IPS-15b (cell line): ENCODE measurements around the gene TCF19.
"Not testable (repeated sequence)": the region's sequence is repeated elsewhere in the genome, so short reads cannot be mapped to it uniquely, and the experiment has no call there.

Source experiments
- H3K27me3 ChIP-seq: one replicate; pipeline ENCODE4 v1.6.1; 2013; ENCODE audit warnings: low read length; ENCODE audit not compliant: control insufficient read depth, insufficient read depth
- H3K36me3 ChIP-seq: one replicate; pipeline ENCODE4 v1.6.1; 2013; ENCODE audit warnings: low read length; ENCODE audit not compliant: control insufficient read depth, insufficient read depth
- H3K4me1 ChIP-seq: one replicate; pipeline ENCODE4 v1.6.1; 2013; ENCODE audit warnings: mild to moderate bottlenecking, low read length; ENCODE audit not compliant: control insufficient read depth, insufficient read depth
- H3K4me3 ChIP-seq: one replicate; pipeline ENCODE4 v1.5.1; 2013; ENCODE audit warnings: low read depth, low read length
- H3K9ac ChIP-seq: one replicate; pipeline ENCODE4 v1.6.1; 2013; ENCODE audit warnings: low read depth, mild to moderate bottlenecking, low read length
- H3K9me3 ChIP-seq: one replicate; pipeline ENCODE4 v1.6.1; 2013; ENCODE audit warnings: mild to moderate bottlenecking, low read length; ENCODE audit not compliant: control insufficient read depth, insufficient read depth

The TCF19 gene

DNA sequence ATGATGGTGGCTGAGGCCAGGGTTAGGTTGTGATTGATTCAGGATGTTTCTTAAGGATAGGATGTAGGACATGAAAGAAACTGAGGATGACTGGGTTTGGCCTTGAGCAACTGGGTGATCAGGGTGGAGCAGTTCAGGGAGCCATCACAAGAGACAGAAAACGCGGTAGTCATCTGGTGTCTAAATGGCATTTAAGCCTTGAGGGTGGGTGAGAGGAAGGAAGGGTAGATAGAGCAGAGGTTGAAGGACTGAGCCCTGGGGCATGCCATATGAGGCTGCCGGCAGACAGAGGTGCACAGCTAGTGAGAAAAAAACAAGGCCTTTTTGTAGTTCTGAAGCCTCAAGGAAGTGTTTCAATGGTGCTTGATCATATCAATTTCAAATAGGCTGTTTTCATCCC, 10.2 kb downstream of the TCF19 start:
- Histone ChIP-seq H3K36me3 (peaks cover 27% of the 10 kb centered on the region), H3K9me3 (no peaks in the 10 kb centered on the region), H3K27me3 (no peaks in the 10 kb centered on the region), H3K4me3 (peak overlapping the region; percentile 95), H3K9ac (peak overlapping the region; percentile 96), H3K4me1 (peaks cover 15% of the 10 kb centered on the region)

DNA sequence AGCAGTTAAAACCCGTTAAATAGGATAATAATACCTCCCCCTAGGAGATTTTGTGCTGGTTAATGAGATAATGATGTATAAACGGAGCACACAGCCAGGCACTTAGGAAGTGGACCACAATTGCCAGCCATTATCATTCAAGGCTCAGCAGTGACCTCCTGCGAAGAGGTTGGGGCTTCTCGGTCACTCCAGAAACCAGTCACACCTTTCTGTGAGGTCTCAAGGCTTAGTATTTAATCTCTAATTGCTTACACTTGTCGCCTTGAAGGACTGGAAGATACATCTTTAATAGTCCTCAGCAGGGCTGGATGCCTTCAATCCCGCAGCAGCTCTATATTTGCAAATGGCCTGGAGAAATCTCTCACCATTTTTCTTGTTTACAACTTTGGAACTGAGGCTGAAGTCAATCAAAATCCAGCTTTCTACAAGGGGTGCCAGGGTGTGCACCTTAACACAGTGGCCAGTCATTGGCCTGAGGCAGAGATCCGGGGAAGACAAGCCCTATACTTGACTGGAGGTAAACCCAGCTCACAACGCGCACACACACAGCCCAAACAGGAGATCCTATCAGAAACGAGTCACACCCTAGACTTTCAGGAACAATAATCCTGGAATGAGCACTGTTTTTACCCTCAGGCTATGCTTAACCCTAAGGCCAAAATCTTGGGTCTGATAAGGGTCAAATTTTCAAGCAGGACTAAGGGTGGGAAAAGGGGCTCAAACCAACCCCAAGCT, 10.9 kb downstream of the TCF19 start:
- Histone ChIP-seq H3K9me3 (no peaks in the 10 kb centered on the region), H3K4me3 (peak overlapping the region; percentile 95), H3K9ac (peak overlapping the region; percentile 96), H3K4me1 (peaks cover 22% of the 10 kb centered on the region), H3K27me3 (no peaks in the 10 kb centered on the region), H3K36me3 (peaks cover 24% of the 10 kb centered on the region)

DNA sequence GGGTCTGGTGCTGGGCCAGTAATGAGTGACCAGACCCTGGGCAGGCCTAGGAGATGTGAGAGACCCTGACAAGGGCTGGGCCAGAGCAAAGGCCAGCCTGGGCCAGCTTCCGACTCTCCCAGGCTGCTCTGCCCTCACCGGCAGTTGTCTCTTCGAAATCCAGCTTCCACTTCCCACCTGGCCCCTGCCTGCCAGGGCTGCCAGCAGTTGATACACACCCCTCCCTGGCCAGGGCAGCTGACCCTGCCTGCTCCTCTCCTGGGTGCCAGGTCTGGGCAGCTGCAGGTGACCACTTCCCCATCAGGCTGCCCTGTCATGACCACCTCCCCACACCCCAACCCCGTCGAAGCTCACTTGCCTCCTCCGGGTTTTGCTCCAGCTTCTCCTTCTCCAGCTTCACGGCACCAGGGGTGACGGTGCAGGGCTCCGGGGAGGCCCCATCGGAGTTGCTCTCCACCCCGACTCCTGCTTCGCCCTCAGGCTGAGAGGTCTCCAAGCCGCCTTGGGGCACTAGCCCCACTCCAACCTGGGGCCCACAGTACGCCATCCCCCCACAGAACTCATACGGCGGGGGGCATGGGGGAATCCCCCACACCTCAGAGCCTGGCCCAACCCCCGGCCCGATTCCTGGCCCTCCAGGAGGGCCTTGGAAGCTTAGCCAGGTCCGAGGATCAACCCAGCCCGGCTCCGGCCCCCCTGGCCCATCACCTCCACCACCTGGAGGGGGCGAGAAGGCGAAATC, 11.6 kb downstream of the TCF19 start:
- H3K27me3 ChIP-seq, H3K9me3 ChIP-seq: not testable (repeated sequence)
- Histone ChIP-seq H3K9ac (peak overlapping the region; percentile 96), H3K36me3 (peaks cover 19% of the 10 kb centered on the region), H3K4me3 (peak overlapping the region; percentile 95), H3K4me1 (peaks cover 24% of the 10 kb centered on the region)

DNA sequence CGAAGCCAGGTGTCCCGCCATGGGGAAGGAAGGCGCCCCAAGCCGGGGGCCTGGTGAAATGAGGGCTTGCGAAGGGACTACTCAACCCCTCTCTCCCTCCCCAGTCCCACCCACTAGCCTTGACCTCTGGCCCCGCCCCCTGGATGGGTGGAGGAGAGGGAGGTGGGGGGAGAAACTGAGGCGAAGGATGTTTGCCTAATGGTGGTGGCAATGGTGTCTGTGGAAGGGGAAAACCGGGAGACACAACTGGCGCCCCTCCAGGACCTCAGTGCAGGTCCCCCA, 12.2 kb downstream of the TCF19 start, which contains the start of gene POU5F1:
Gene POU5F1, minus strand, starts transcription at position 83 of the 282 bp plus-strand sequence. Its CDS starts 62 bp downstream, at position 21.
- H3K27me3 ChIP-seq = no peaks in the 10 kb centered on the region
- peak within 1 kb of the TSS; percentile 95 for H3K4me3 ChIP-seq
- peak within 1 kb of the TSS; percentile 96 for H3K9ac ChIP-seq
- no peaks in the 10 kb centered on the region for H3K9me3 ChIP-seq
- H3K36me3 ChIP-seq = peaks cover 14% of the 10 kb centered on the region
- peaks cover 24% of the 10 kb centered on the region for H3K4me1 ChIP-seq

DNA sequence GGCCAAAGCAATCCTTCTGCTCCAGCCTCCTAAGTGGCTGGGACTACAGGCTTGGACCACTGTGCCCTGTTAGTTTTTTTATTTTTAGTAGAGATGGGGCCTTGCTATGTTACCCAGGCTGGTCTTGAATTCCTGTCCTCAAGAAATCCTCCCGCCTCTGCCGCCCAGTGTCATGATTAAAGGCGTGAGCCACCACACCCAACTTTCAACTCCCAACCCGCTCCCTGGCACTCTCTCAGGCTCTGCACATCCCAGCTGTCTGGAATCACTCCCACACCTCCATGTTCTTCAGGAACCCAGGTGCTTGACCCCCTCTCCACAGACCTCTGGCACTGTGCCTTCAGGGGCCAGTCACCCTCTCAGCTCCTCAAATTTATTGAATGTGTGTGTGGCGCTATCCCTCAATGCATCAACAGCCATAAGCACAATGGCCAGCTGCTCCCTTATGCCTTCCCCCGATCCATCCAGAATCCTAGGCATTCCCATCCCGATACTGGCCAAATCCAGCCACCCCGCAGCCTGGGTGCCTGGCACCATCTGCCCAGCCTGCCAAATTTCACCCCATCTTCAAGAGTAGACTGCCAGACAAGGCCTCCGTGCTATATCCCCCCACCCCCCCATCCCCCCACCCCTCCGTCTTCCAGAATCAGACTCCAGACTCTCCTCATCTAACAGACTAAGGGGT, 12.7 kb downstream of the TCF19 start:
- peak overlapping the region; percentile 95 for H3K4me3 ChIP-seq
- no peaks in the 10 kb centered on the region for H3K9me3 ChIP-seq
- no peak overlapping the region for H3K9ac ChIP-seq

DNA sequence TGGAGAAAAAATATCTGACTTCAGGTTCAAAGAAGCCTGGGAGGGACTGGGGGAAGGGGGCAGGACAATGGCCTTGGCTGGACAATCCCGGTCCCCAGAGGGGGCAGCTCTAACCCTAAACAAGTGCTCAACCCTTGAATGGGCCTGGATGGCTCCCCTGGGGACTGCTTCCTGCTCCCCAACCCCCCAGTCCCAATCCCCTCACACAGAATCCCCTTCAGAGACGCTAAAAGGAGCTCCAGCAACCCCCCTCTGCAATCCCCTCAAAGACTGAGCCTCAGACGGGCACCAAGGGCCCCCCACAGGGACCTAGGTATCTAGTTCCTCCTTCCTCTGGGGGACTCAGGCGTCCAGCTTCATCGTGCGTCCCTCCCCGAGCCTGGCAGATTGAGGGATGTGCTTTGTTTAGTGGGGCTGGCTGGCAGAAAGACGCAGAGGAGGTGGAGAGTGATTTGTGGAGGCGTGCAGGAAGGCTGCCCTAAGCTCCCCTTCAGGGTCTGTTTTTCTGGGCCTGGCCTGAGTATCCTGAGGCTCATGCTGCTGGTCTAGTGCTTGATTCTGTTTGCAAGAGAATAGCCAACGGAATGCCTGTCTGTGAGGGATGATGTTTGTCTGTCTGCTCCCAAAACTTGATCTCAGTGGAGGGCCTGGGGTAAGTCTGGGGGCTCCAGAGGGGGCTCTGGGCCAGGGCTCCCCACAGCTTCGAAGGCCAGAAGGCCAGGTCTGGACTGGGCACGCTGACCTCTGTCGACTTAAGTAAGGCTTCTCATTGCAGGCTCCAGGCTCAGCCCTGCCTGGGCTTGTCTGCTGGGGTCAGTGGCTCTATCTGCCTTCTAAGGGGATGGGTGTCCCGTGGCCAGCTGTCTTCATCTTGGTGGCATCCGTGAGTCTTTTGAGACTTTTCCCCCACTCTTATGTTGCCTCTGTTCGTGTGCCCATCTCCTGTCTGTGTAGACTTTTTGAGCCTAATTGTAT, 13.8 kb downstream of the TCF19 start:
- H3K9ac ChIP-seq = peak overlapping the region; percentile 82
- peaks cover 21% of the 10 kb centered on the region for H3K4me1 ChIP-seq
- peak overlapping the region; percentile 62 for H3K4me3 ChIP-seq

More for the DNA sequence above, 12.7 kb downstream of the TCF19 start:
- Histone ChIP-seq H3K27me3 (no peaks in the 10 kb centered on the region), H3K36me3 (peaks cover 12% of the 10 kb centered on the region), H3K4me1 (peaks cover 21% of the 10 kb centered on the region)

DNA sequence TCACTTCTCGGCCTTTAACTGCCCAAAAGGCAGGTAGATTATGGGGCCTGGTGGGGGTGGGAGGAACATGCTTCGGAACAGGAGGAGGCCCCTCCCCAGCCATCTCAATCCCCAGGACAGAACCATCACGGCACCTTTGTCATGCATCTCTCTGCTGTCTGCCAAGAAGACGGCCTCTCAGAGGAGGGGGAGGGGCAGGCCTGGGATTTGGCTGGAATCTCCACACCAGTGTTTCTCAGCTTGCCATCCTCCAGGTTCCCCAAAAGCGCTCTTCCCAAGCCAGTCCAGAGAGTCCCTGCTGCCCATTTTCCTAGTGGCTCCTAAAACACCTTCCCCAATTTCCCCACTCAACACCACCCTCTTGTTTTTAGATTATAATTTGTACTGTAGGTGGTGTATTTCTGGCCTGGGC, 14.6 kb downstream of the TCF19 start:
- peaks cover 21% of the 10 kb centered on the region for H3K4me1 ChIP-seq
- no peaks in the 10 kb centered on the region for H3K27me3 ChIP-seq
- H3K9me3 ChIP-seq = no peaks in the 10 kb centered on the region
- peak overlapping the region; percentile 62 for H3K4me3 ChIP-seq
- H3K36me3 ChIP-seq = peaks cover 12% of the 10 kb centered on the region
- H3K9ac ChIP-seq = peak overlapping the region; percentile 82

More for the DNA sequence above, 13.8 kb downstream of the TCF19 start:
- Histone ChIP-seq H3K36me3 (peaks cover 12% of the 10 kb centered on the region), H3K27me3 (no peaks in the 10 kb centered on the region), H3K9me3 (no peaks in the 10 kb centered on the region)

DNA sequence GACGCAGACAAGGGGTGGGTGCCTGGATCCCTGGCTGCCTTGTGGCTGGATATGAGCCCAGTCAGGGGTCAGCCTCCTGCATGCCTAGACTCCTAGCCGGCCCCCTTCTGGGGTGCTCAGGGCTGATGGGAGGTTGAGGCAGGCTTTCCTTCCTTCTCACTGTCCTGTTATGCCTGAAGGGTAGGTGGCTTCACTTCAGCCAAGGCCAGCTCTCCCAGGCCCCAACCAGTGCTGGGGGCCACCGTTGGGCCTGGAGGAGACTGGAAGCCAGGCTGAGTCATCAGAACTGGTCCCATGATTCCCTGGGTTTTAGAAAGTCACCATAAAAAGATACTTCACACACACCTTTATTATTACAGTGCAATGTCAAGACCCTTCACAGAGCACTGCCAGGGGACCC, 15.0 kb downstream of the TCF19 start:
- no peaks in the 10 kb centered on the region for H3K27me3 ChIP-seq
- peak overlapping the region; percentile 62 for H3K4me3 ChIP-seq
- peaks cover 12% of the 10 kb centered on the region for H3K36me3 ChIP-seq
- H3K9me3 ChIP-seq = no peaks in the 10 kb centered on the region
- peak overlapping the region; percentile 57 for H3K9ac ChIP-seq
- H3K4me1 ChIP-seq = peaks cover 21% of the 10 kb centered on the region

DNA sequence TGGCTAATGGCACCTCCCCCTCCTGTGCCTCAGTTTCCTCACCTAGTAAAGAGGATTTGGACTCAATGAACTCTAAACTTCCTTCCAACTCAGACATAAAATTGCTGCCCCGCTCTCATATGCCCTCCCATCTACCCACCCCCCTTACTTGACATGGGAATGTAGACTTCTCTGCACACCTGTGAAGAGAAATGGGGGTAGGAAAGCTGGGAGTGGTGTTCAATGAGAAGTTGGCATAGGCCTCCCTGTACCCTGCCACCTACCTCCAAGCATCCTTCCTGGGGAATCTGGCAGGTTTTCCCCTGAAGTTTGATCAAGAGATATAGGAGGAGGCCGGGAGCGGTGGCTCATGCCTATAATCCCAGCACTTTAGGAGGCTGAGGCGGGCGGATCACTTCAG, 16.0 kb downstream of the TCF19 start:
- H3K27me3 ChIP-seq = no peaks in the 10 kb centered on the region
- H3K4me3 ChIP-seq = no peak overlapping the region
- H3K36me3 ChIP-seq = peaks cover 11% of the 10 kb centered on the region
- peak overlapping the region; percentile 41 for H3K9ac ChIP-seq
- no peaks in the 10 kb centered on the region for H3K9me3 ChIP-seq
- peaks cover 23% of the 10 kb centered on the region for H3K4me1 ChIP-seq

DNA sequence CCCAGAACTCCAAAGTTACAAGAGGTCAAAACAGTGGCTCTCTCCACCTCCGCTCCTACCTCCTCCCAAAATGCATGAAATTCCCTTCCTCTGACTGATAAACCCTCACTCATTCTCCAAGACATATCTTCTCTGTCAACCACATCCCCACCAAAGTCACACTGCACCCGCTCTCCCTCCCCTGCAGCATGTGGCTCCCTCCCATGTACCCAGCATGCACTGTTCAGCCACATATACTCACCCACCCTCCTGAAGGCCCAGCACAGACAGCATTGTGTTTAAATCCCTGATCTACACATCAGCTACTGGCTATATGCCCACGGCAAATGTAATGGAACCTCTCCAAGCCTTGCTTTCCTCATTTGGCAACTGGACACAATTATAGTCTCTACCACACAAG, 17.6 kb downstream of the TCF19 start:
- H3K27me3 ChIP-seq = no peaks in the 10 kb centered on the region
- H3K9ac ChIP-seq = no peak overlapping the region
- H3K36me3 ChIP-seq = no peaks in the 10 kb centered on the region
- no peaks in the 10 kb centered on the region for H3K9me3 ChIP-seq
- H3K4me3 ChIP-seq = no peak overlapping the region
- H3K4me1 ChIP-seq = peaks cover 21% of the 10 kb centered on the region
